WTC11 (cell line): ENCODE data around the gene AIMP2.
"Not testable (repeated sequence)": the region's sequence is repeated elsewhere in the genome, so short reads cannot be mapped to it uniquely, and the experiment has no call there.

ENCODE experiments used
- ATF2 ChIP-seq: sonication (generic); formaldehyde crosslinking; IDR thresholded peaks from 2 replicates; pipeline ENCODE4 v1.8.1; 2022; ENCODE audit warnings: low read depth, missing genetic modification reagents, borderline replicate concordance
- ATF3 ChIP-seq: sonication (generic); formaldehyde crosslinking; conservative IDR thresholded peaks from 2 replicates; pipeline ENCODE4 v1.8.1; 2022; ENCODE audit warnings: mild to moderate bottlenecking, missing genetic modification reagents
- ELF4 ChIP-seq: sonication (generic); formaldehyde crosslinking; IDR thresholded peaks from 2 replicates; pipeline ENCODE4 v1.8.1; 2022; ENCODE audit warnings: low read depth, mild to moderate bottlenecking, moderate library complexity, missing genetic modification reagents
- FOXP1 ChIP-seq: sonication (generic); formaldehyde crosslinking; IDR thresholded peaks from 2 replicates; pipeline ENCODE4 v1.8.0; 2022; ENCODE audit warnings: missing genetic modification reagents, mild to moderate bottlenecking, moderate library complexity, borderline replicate concordance
- NR2C2 ChIP-seq: sonication (generic); formaldehyde crosslinking; IDR thresholded peaks from 2 replicates; pipeline ENCODE4 v1.8.0; 2022; ENCODE audit warnings: mild to moderate bottlenecking, missing genetic modification reagents
- ZNF121 ChIP-seq: sonication (generic); formaldehyde crosslinking; IDR thresholded peaks from 2 replicates; pipeline ENCODE4 v1.8.0; 2023; ENCODE audit warnings: missing genetic modification reagents
- TF ChIP-seq, protein P1 (sequence below): fragments of 200-600 bp; IDR thresholded peaks from 2 replicates; pipeline ENCODE4 v1.8.0; 2022; ENCODE audit warnings: antibody characterized with exemption
- TF ChIP-seq, protein P2 (sequence below): sonication (generic); formaldehyde crosslinking; IDR thresholded peaks from 2 replicates; pipeline ENCODE4 v1.8.0; 2022; ENCODE audit warnings: missing genetic modification reagents

GRCh38 chr7:6051185-6051584 lies 42.1 kb downstream of the AIMP2 start:
- TF ChIP-seq, protein P1, sequence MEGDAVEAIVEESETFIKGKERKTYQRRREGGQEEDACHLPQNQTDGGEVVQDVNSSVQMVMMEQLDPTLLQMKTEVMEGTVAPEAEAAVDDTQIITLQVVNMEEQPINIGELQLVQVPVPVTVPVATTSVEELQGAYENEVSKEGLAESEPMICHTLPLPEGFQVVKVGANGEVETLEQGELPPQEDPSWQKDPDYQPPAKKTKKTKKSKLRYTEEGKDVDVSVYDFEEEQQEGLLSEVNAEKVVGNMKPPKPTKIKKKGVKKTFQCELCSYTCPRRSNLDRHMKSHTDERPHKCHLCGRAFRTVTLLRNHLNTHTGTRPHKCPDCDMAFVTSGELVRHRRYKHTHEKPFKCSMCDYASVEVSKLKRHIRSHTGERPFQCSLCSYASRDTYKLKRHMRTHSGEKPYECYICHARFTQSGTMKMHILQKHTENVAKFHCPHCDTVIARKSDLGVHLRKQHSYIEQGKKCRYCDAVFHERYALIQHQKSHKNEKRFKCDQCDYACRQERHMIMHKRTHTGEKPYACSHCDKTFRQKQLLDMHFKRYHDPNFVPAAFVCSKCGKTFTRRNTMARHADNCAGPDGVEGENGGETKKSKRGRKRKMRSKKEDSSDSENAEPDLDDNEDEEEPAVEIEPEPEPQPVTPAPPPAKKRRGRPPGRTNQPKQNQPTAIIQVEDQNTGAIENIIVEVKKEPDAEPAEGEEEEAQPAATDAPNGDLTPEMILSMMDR: not testable (repeated sequence)
- not testable (repeated sequence) for TF ChIP-seq ELF4; ZNF121 (CRISPR knock-in tag); NR2C2 (CRISPR knock-in tag); ATF2 (CRISPR knock-in tag); ATF3; FOXP1 (CRISPR knock-in tag)
- TF ChIP-seq, protein P2, sequence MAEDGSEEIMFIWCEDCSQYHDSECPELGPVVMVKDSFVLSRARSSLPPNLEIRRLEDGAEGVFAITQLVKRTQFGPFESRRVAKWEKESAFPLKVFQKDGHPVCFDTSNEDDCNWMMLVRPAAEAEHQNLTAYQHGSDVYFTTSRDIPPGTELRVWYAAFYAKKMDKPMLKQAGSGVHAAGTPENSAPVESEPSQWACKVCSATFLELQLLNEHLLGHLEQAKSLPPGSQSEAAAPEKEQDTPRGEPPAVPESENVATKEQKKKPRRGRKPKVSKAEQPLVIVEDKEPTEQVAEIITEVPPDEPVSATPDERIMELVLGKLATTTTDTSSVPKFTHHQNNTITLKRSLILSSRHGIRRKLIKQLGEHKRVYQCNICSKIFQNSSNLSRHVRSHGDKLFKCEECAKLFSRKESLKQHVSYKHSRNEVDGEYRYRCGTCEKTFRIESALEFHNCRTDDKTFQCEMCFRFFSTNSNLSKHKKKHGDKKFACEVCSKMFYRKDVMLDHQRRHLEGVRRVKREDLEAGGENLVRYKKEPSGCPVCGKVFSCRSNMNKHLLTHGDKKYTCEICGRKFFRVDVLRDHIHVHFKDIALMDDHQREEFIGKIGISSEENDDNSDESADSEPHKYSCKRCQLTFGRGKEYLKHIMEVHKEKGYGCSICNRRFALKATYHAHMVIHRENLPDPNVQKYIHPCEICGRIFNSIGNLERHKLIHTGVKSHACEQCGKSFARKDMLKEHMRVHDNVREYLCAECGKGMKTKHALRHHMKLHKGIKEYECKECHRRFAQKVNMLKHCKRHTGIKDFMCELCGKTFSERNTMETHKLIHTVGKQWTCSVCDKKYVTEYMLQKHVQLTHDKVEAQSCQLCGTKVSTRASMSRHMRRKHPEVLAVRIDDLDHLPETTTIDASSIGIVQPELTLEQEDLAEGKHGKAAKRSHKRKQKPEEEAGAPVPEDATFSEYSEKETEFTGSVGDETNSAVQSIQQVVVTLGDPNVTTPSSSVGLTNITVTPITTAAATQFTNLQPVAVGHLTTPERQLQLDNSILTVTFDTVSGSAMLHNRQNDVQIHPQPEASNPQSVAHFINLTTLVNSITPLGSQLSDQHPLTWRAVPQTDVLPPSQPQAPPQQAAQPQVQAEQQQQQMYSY (CRISPR knock-in tag): not testable (repeated sequence)
